Mesenchymal stem cell (in vitro differentiated cells and primary cell): ENCODE data around the gene ITPKA.
A peak's percentile ranks its signal among the peaks of the same experiment; 100 is the strongest.

ENCODE experiments used
- DNase-seq: peaks from one replicate; pipeline ENCODE4 v3.0.0-alpha.2; 2013
- H2AFZ ChIP-seq: one replicate; pipeline ENCODE4 v1.6.1; 2013; ENCODE audit warnings: low read depth, mild to moderate bottlenecking, control low read depth, inconsistent platforms, low read length, moderate library complexity
- H2AK5ac ChIP-seq: 2 replicates; pipeline ENCODE4 v1.6.1; 2013; ENCODE audit warnings: low read length, moderate library complexity, mild to moderate bottlenecking, inconsistent platforms; ENCODE audit not compliant: severe bottlenecking
- H2BK120ac ChIP-seq: one replicate; pipeline ENCODE4 v1.6.1; 2013; ENCODE audit warnings: low read depth, mild to moderate bottlenecking, inconsistent platforms, low read length, moderate library complexity
- H2BK12ac ChIP-seq, 2 experiments: one replicate each; pipeline ENCODE4 v1.6.1; 2013; ENCODE audit warnings: inconsistent platforms in 2 of 2, low read length in 2 of 2, mild to moderate bottlenecking in 2 of 2, moderate library complexity in 2 of 2, control low read depth in 1 of 2
- H2BK15ac ChIP-seq: one replicate; pipeline ENCODE4 v1.6.1; 2013; ENCODE audit warnings: mild to moderate bottlenecking, low read depth, inconsistent platforms; ENCODE audit not compliant: poor library complexity, severe bottlenecking
- H2BK5ac ChIP-seq: 2 replicates; pipeline ENCODE4 v1.6.1; 2013; ENCODE audit warnings: low read depth, mild to moderate bottlenecking, low read length, control low read depth, inconsistent platforms; ENCODE audit not compliant: poor library complexity, severe bottlenecking
- H3K14ac ChIP-seq, 2 experiments: one replicate each; pipeline ENCODE4 v1.6.1; 2013; ENCODE audit warnings: inconsistent platforms in 2 of 2, low read length in 2 of 2, control low read depth in 1 of 2, mild to moderate bottlenecking in 1 of 2, moderate library complexity in 1 of 2
- H3K18ac ChIP-seq, 2 experiments: one replicate each; pipeline ENCODE4 v1.6.1; 2013; ENCODE audit warnings: inconsistent platforms in 2 of 2, low read length in 2 of 2, control low read depth in 1 of 2, low read depth in 1 of 2, mild to moderate bottlenecking in 1 of 2
- H3K23ac ChIP-seq, 2 experiments: one replicate each; pipeline ENCODE4 v1.6.1; 2013; ENCODE audit warnings: inconsistent platforms in 2 of 2, low read length in 2 of 2, mild to moderate bottlenecking in 2 of 2, moderate library complexity in 2 of 2, control low read depth in 1 of 2
- H3K27ac ChIP-seq: 2 replicates; pipeline ENCODE4 v1.5.1; 2013; ENCODE audit warnings: mild to moderate bottlenecking, moderate library complexity, low read length, control low read depth, inconsistent platforms; ENCODE audit not compliant: poor library complexity, severe bottlenecking
- H3K27me3 ChIP-seq, 2 experiments: 2 replicates each; pipeline versions ENCODE4 v1.6.1 to v1.7.0; 2013; ENCODE audit warnings: low read length in 2 of 2, mild to moderate bottlenecking in 2 of 2, moderate library complexity in 2 of 2, control low read depth in 1 of 2, inconsistent platforms in 1 of 2; ENCODE audit not compliant: control insufficient read depth in 1 of 2, insufficient read depth in 1 of 2
- H3K36me3 ChIP-seq, 2 experiments: 2 replicates each; pipeline versions ENCODE4 v1.6.1 to v1.7.0; 2013; ENCODE audit warnings: low read length in 2 of 2, control low read depth in 1 of 2, inconsistent platforms in 1 of 2, low read depth in 1 of 2, mild to moderate bottlenecking in 1 of 2; ENCODE audit not compliant: insufficient read depth in 2 of 2, control insufficient read depth in 1 of 2
- H3K4ac ChIP-seq, 2 experiments: one replicate each; pipeline ENCODE4 v1.6.1; 2013; ENCODE audit warnings: inconsistent platforms in 2 of 2, low read length in 2 of 2, mild to moderate bottlenecking in 2 of 2, moderate library complexity in 2 of 2, control low read depth in 1 of 2, low read depth in 1 of 2
- H3K4me1 ChIP-seq: 2 replicates; pipeline ENCODE4 v1.6.1; 2013; ENCODE audit warnings: low read depth, low read length, control low read depth; ENCODE audit not compliant: control insufficient read depth, insufficient read depth
- H3K4me2 ChIP-seq: 2 replicates; pipeline ENCODE4 v1.6.1; 2013; ENCODE audit warnings: low read length, mild to moderate bottlenecking, inconsistent platforms; ENCODE audit not compliant: poor library complexity, severe bottlenecking
- H3K4me3 ChIP-seq, 2 experiments: 2 replicates each; pipeline versions ENCODE4 v1.5.1 to v1.7.0; 2013; ENCODE audit warnings: low read length in 2 of 2, mild to moderate bottlenecking in 2 of 2, control low read depth in 1 of 2, low read depth in 1 of 2; ENCODE audit not compliant: insufficient read depth in 1 of 2
- H3K79me1 ChIP-seq: replicated peaks from 2 replicates; pipeline ENCODE4 v1.6.1; 2013; ENCODE audit warnings: mild to moderate bottlenecking, control low read depth, low read length, inconsistent platforms; ENCODE audit not compliant: poor library complexity, severe bottlenecking
- H3K9ac ChIP-seq: 2 replicates; pipeline ENCODE4 v1.7.0; 2013; ENCODE audit warnings: mild to moderate bottlenecking, low read length, moderate library complexity
- H3K9me3 ChIP-seq: 2 replicates; pipeline ENCODE4 v1.7.0; 2013; ENCODE audit warnings: mild to moderate bottlenecking, low read length; ENCODE audit not compliant: control insufficient read depth
- H4K8ac ChIP-seq: one replicate; pipeline ENCODE4 v1.6.1; 2013; ENCODE audit warnings: inconsistent platforms, mild to moderate bottlenecking, low read length, moderate library complexity
- H4K91ac ChIP-seq: one replicate; pipeline ENCODE4 v1.6.1; 2013; ENCODE audit warnings: mild to moderate bottlenecking, low read length, inconsistent platforms
- WGBS: methylation state at CpG from one replicate; pipeline ENCODE4 v1.1.7; 2013; ENCODE audit warnings: mixed read lengths; 5-methylcytosine and 5-hydroxymethylcytosine counted together

The ITPKA gene

GRCh38 chr15:41490355-41490754, 3.3 kb upstream of the ITPKA start:
- Histone ChIP-seq H3K18ac (peak overlapping the region in 1 of 2 experiments; percentile 19), H3K4ac (no peak overlapping the region), H4K8ac (no peak overlapping the region), H3K4me2 (no peak overlapping the region), H4K91ac (no peak overlapping the region), H3K79me1 (no peaks in the 10 kb centered on the region), H3K4me3 (no peak overlapping the region), H2BK120ac (no peak overlapping the region), H2AFZ (no peak overlapping the region), H3K27me3 (peaks cover 7 to 32% of the 10 kb centered on the region in 2 experiments), H3K23ac (no peak overlapping the region), H2BK15ac (no peak overlapping the region), H2AK5ac (no peak overlapping the region), H3K9me3 (no peaks in the 10 kb centered on the region), H3K9ac (no peak overlapping the region), H3K27ac (no peak overlapping the region), H2BK12ac (no peak overlapping the region), H3K14ac (no peak overlapping the region), H2BK5ac (no peak overlapping the region), H3K4me1 (peaks cover 53% of the 10 kb centered on the region), H3K36me3 (peaks cover 0 to 11% of the 10 kb centered on the region in 2 experiments)
- WGBS = 13% methylated on average over 3 of the region's 4 CpGs
- peak; percentile 98 for DNase-seq

DNA sequence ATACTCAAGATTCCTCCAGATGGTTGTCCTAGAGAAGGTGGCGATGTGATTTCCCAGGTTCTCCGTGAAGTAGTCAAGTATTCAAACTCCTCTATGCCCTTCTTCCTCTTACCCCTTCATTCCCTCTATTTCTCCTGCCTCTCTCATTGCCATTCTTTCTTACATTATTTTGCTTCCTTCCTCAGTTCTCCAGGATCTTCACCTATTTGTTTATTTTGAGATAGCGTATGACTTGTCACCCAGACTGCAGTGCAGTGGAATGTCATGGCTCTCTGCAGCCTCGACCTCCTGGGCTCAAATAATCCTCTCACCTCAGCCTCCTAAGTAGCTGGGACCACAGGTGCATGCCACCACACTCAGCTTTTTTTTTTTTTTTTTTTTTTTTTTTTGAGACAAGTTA, 1.8 kb upstream of the ITPKA start:
- Histone ChIP-seq H3K27ac (no peak overlapping the region), H3K36me3 (peaks cover 0 to 3% of the 10 kb centered on the region in 2 experiments), H4K91ac (no peak overlapping the region), H3K9me3 (no peaks in the 10 kb centered on the region), H3K4ac (no peak overlapping the region), H3K4me1 (peaks cover 63% of the 10 kb centered on the region), H2BK5ac (no peak overlapping the region), H3K18ac (peak overlapping the region; percentile 4 to 38), H2BK15ac (no peak overlapping the region), H3K23ac (no peak overlapping the region), H3K4me2 (no peak overlapping the region), H3K27me3 (peaks cover 7 to 48% of the 10 kb centered on the region in 2 experiments), H4K8ac (no peak overlapping the region), H3K4me3 (no peak overlapping the region), H2BK120ac (no peak overlapping the region), H2AFZ (no peak overlapping the region), H3K14ac (no peak overlapping the region), H2BK12ac (peak overlapping the region in 1 of 2 experiments; percentile 49), H3K79me1 (no peaks in the 10 kb centered on the region), H2AK5ac (peak overlapping the region; percentile 11), H3K9ac (no peak overlapping the region)
- 89% methylated on average over 3 of the region's 4 CpGs for WGBS
- DNase-seq = no peak

DNA sequence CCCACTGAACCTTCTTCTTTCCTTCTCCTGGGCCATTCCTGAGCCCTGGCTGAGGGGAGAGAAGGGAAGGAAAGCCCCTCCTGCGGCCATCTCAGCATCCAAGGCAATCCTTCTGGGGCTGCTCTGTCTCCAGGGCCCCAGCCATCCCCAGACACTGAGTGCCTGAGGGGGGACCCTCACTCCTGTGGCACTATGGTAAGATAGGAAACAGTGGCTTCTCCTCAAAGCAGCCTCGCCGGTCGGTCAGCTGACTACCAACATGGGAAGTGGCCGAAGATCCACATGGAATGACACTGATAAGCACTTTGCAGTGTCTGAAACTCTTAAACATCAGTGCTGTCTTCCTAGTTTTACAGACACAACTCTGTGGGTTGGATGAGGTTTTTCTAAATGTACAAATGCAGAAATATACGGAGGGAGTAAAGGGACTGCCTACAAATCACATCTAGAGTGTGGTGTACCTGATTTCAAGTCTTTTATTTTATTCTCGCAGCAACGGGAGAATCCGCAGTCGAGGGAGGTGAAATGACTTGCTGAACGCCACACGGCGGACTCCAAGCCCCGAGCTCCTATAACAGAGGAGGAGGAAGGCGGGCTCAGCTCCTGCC, 973 bp upstream of the ITPKA start:
- Histone ChIP-seq H4K8ac (peak overlapping the region; percentile 69), H3K9me3 (no peaks in the 10 kb centered on the region), H3K4me2 (peak overlapping the region; percentile 86), H2AK5ac (no peak overlapping the region), H2BK120ac (peak overlapping the region; percentile 74), H2BK5ac (no peak overlapping the region), H2AFZ (peak overlapping the region; percentile 46), H3K27ac (no peak overlapping the region), H3K14ac (no peak overlapping the region), H3K9ac (peak overlapping the region; percentile 54), H3K4me3 (peak overlapping the region; percentile 51 to 76), H3K27me3 (peaks cover 7 to 52% of the 10 kb centered on the region in 2 experiments), H2BK15ac (peak overlapping the region; percentile 30), H4K91ac (peak overlapping the region; percentile 1), H3K4me1 (peaks cover 56% of the 10 kb centered on the region), H2BK12ac (peak overlapping the region; percentile 10 to 11), H3K23ac (no peak overlapping the region), H3K18ac (peak overlapping the region in 1 of 2 experiments; percentile 54), H3K4ac (peak overlapping the region in 1 of 2 experiments; percentile 33), H3K79me1 (no peaks in the 10 kb centered on the region), H3K36me3 (peaks cover 0 to 2% of the 10 kb centered on the region in 2 experiments)
- WGBS = 13% methylated on average over 15 of the region's 15 CpGs
- DNase-seq = no peak

GRCh38 chr15:41493902-41494189, 172 bp downstream of the ITPKA start:
- H2BK15ac ChIP-seq = no peak overlapping the region
- H3K27me3 ChIP-seq = peaks cover 7 to 58% of the 10 kb centered on the region in 2 experiments
- H3K4me2 ChIP-seq = peak overlapping the region; percentile 86
- H3K4me3 ChIP-seq = peak overlapping the region; percentile 51 to 76
- no peak overlapping the region for H2AK5ac ChIP-seq
- H3K79me1 ChIP-seq = no peaks in the 10 kb centered on the region
- DNase-seq = no peak
- H2AFZ ChIP-seq = no peak overlapping the region
- H2BK5ac ChIP-seq = no peak overlapping the region
- no peak overlapping the region for H3K18ac ChIP-seq
- H3K36me3 ChIP-seq = no peaks in the 10 kb centered on the region
- no peak overlapping the region for H4K91ac ChIP-seq
- peak overlapping the region in 1 of 2 experiments; percentile 6 for H2BK12ac ChIP-seq
- H3K23ac ChIP-seq = no peak overlapping the region
- no peak overlapping the region for H3K9ac ChIP-seq
- 0% methylated on average over 13 of the region's 41 CpGs for WGBS
- H3K4ac ChIP-seq = no peak overlapping the region
- H3K4me1 ChIP-seq = peaks cover 47% of the 10 kb centered on the region
- H3K14ac ChIP-seq = no peak overlapping the region
- no peaks in the 10 kb centered on the region for H3K9me3 ChIP-seq
- H2BK120ac ChIP-seq = no peak overlapping the region
- no peak overlapping the region for H3K27ac ChIP-seq
- H4K8ac ChIP-seq = no peak overlapping the region
